Right lobe of liver (tissue), 6 donors: Measurements from ENCODE around the gene FAM131B. TPM values are rescaled to one million over a fixed set of nuclear protein-coding genes. Genes with fewer than 3 reads are reported as not detected.

Experiments
- ATAC-seq, 4 donors: fragments of 200-7000 bp; cut with Tn5 transposase; one replicate each; pipeline ENCODE4 v1.9.1; 2020; ENCODE audit warnings: mild to moderate bottlenecking in 4 of 4, moderate library complexity in 4 of 4
- DNase-seq, 3 donors: peaks; one replicate each; pipeline ENCODE4 v3.0.0-alpha.2; 2020
- H3K27ac ChIP-seq, 3 donors: fragments of 200-600 bp; one replicate each; pipeline ENCODE4 v1.8.0; 2022
- H3K27me3 ChIP-seq, 2 donors: fragments of 200-600 bp; one replicate each; pipeline ENCODE4 v1.8.0; 2022
- H3K36me3 ChIP-seq, 4 donors: fragments of 200-600 bp; sonication (generic) in 1 of 4; one replicate each; pipeline versions ENCODE4 v1.5.1 to v1.8.0; 2017 to 2022; ENCODE audit warnings: control low read depth in 1 of 4
- H3K4me1 ChIP-seq, 4 donors: fragments of 200-600 bp; sonication (generic) in 1 of 4; one replicate each; pipeline versions ENCODE4 v1.5.1 to v1.8.0; 2017 to 2022; ENCODE audit warnings: control low read depth in 1 of 4
- H3K4me3 ChIP-seq, 3 donors: fragments of 200-600 bp; one replicate each; pipeline ENCODE4 v1.8.0; 2022
- H3K9me3 ChIP-seq, 4 donors: fragments of 200-600 bp; sonication (generic) in 1 of 4; one replicate each; pipeline versions ENCODE4 v1.5.1 to v1.8.0; 2017 to 2022; ENCODE audit warnings: control low read depth in 1 of 4
- POLR2A ChIP-seq: fragments of 450-650 bp; IDR thresholded peaks from one replicate; pipeline ENCODE4 v1.6.1; 2017; ENCODE audit warnings: antibody characterized with exemption, mild to moderate bottlenecking
- WGBS: methylation state at CpG from one replicate; pipeline ENCODE4 v1.1.6; 2018; ENCODE audit warnings: low coverage, low lambda C conversion rate; ENCODE audit not compliant: insufficient coverage; ENCODE audit errors: missing lambda C conversion rate; 5-methylcytosine and 5-hydroxymethylcytosine counted together
- intact Hi-C, 2 donors: fragments of 100-400 bp; cut with DNase I; formaldehyde crosslinking; loops; one replicate each; pipeline versions ENCODE4 v1.11.2 to v1.14.1; 2022
- total RNA-seq, 6 experiments: library from RNA; depleted of rRNA in 2 of 6; stranded (reverse); fragments of >200 nt in 2 of 6; fragmentation: NEBNext Ultra II Directional in 3 of 6; extraction: Animal tissue kit (Norgen Biotek cat#: 25700) in 3 of 6; gene quantifications; one replicate each; pipeline versions ENCODE4 v1.1.0 to v1.2.4, GENCODE V29; 2016 to 2023
- TF ChIP-seq, protein P1 (sequence below), 4 donors: fragments of 200-600 bp in 3 of 4; fragments of 450-650 bp in 1 of 4; IDR thresholded peaks; one replicate each; pipeline versions ENCODE4 v1.5.1 to v1.8.0; 2016 to 2022; ENCODE audit warnings: antibody characterized with exemption in 4 of 4, mild to moderate bottlenecking in 2 of 4
- donor health status: DM: no; HTN: yes; CAD: no.
- donor health status: DM: no; HTN: no; CAD: no.
- donor health status: DM: no; HTN: no; CAD: no.
- donor health status: DM: no; HTN: yes; CAD: no.
- donor health status: DM: no; HTN: yes; CAD: no.

Gene FAM131B
- total RNA-seq, 6 experiments from 2014 or later: 0.05 to 0.51 (median 0.14) TPM

DNA sequence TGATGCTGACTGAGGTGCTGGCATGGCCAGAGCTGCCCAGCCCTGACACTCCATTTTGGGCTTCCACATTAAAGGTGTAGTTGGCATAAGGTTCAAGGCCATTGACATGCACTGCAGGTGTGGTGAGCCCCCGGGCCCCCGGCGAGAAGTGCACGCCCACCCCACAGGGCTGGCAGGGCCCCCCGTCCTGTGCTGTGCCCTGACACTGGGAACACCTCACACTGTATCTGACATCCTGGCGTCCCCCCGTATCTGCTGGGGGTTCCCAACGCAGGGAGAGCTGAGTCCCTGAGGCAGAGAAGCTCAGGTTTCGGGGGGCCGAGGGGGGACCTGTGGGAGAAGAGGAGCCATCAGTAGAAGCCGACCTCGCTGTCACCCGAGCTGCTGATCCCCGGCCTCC is 36.1 kb upstream of the FAM131B start:
- no peak for DNase-seq

DNA sequence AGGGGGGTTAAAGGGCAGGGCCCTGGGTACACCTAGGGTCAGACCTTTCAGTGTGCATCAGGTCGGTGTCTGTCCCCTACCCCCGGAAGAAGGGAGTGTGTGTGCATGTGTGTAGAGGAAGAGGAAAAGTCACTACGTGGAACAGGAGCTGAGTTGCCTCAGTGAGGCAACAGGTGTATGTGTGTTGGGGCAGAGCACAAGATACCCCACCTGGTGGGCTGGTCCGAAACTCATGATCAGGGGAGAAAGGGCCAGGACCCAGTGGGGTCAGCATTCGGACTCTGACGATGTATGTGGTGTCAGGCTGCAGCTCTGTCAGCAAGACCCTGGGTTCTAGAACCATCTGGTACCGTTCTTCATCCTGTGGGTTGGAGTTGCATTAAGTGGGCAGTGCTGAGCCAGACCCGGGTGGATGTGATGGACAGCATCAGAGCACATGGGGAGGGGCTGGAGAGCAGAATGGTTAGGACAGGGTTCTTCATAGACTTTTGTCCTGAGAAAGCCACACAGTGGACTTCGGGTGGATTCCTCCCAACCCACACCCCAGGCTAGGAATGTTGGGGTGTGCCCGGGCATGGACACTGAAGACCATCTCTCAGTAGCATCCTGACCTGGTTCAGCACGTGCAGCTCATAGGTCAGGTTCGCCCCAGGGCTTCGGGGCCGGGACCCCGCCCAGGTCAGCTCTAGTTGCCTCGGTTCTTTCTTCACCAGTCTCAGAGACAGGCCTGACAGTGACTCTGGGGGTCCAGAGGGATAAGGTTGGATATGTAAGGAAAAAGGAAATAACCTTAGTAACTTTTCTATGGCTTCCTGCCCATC is 35.4 kb upstream of the FAM131B start:
- Histone ChIP-seq H3K36me3 (no peaks in the 10 kb centered on the region), H3K9me3 (no peaks in the 10 kb centered on the region), H3K27me3 (no peaks in the 10 kb centered on the region), H3K4me3 (no peak overlapping the region), H3K4me1 (peaks cover 0 to 57% (median 28%) of the 10 kb centered on the region in 4 donors), H3K27ac (no peak overlapping the region)
- no peak for TF ChIP-seq POLR2A
- TF ChIP-seq, protein P1, sequence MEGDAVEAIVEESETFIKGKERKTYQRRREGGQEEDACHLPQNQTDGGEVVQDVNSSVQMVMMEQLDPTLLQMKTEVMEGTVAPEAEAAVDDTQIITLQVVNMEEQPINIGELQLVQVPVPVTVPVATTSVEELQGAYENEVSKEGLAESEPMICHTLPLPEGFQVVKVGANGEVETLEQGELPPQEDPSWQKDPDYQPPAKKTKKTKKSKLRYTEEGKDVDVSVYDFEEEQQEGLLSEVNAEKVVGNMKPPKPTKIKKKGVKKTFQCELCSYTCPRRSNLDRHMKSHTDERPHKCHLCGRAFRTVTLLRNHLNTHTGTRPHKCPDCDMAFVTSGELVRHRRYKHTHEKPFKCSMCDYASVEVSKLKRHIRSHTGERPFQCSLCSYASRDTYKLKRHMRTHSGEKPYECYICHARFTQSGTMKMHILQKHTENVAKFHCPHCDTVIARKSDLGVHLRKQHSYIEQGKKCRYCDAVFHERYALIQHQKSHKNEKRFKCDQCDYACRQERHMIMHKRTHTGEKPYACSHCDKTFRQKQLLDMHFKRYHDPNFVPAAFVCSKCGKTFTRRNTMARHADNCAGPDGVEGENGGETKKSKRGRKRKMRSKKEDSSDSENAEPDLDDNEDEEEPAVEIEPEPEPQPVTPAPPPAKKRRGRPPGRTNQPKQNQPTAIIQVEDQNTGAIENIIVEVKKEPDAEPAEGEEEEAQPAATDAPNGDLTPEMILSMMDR (IDR thresholded peaks at IDR 0.05): no peak
- DNase-seq (no peak), ATAC-seq (no peak)
- WGBS: 72% methylated on average over 5 of the region's 16 CpGs
- intact Hi-C loops: no loop called here

More for the DNA sequence above, 36.1 kb upstream of the FAM131B start:
- ATAC-seq: no peak
- no peaks in the 10 kb centered on the region for H3K27me3 ChIP-seq
- H3K4me3 ChIP-seq: no peak overlapping the region
- peaks cover 0 to 54% (median 26%) of the 10 kb centered on the region in 4 donors for H3K4me1 ChIP-seq
- H3K36me3 ChIP-seq: no peaks in the 10 kb centered on the region
- TF ChIP-seq, protein P1 (IDR thresholded peaks at IDR 0.05): no peak
- no peak for TF ChIP-seq POLR2A
- H3K9me3 ChIP-seq: no peaks in the 10 kb centered on the region
- no CpG with 5 or more reads among the region's 14 CpGs for WGBS
- intact Hi-C loops: no loop called here
- no peak overlapping the region for H3K27ac ChIP-seq

DNA sequence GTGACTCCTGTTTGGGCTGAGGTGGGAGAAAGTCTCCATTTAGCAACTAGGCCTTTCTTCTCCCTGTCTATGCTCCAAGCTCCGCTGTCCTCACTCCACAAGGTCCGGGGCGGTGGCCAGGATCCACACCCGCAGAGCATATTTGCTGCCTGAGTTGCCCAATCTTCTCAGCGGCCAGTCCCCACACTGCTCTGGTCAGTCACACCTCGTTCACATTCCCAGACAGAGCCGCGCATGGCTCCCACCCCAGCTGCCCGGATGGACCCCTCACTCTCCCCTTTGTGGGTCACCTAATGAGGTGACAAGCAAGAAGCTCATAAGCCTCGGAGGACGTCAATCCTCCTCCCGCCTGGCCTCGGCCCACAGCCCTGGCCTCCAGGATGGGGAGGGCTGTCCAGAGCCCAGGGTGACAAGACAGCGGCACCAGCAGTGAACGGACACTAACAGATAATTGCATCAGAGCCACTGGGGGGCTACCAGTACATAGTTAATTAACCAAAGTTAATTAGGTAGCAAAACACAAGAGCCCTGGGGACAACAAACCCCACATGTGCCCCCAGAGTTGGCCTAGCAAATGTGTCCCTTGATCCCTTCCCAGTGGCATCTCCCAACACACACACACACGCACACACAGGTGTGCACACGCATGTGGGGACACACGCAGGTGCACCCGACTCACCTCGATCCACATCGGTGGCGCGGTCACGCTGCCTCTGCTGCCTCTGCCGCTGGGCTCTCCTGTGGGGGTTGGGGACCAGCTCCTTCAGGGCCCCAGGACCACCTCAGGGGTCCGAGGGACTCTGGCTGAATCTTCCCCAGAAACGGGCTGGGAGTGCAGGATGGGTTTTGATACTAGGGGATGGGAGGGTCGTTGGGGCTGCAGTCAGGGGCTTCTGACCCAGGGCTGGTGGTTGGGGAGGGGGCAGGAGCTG is 34.4 kb upstream of the FAM131B start:
- H3K27me3 ChIP-seq: no peaks in the 10 kb centered on the region
- 59% methylated on average over 11 of the region's 28 CpGs for WGBS
- DNase-seq (peak; percentile 80 to 90 (median 88)), ATAC-seq (peak; percentile 72 to 78 (median 74))
- intact Hi-C loops: no loop called here
- H3K4me1 ChIP-seq: peaks cover 0 to 57% (median 29%) of the 10 kb centered on the region in 4 donors
- no peaks in the 10 kb centered on the region for H3K36me3 ChIP-seq
- no peak overlapping the region for H3K4me3 ChIP-seq
- no peak for TF ChIP-seq POLR2A
- TF ChIP-seq, protein P1 (IDR thresholded peaks at IDR 0.05): no peak
- peak overlapping the region in 2 of 3 donors; percentile 11 to 65 for H3K27ac ChIP-seq
- no peaks in the 10 kb centered on the region for H3K9me3 ChIP-seq

DNA sequence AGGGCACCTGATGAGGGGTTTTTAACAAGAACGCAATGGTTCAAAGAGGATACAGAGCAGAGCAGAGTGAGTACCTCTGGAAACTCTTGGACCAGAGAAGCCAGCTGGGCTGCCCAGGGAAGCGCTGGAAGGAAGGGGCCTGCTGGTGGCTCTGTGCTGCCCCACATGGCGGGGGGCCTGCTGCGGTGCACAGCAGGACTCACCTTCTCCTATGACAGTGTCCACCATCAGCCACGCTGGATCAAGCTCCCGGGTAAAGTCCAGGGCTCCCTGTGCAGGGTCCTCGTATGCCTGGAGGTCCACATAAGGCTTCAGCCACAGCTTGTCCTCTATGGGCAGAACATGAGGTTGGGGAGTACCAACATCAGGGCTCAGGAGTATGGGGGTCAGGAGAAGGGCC is 33.7 kb upstream of the FAM131B start:
- intact Hi-C loops: no loop called here
- peak in 1 of 4 donors; percentile 2 for ATAC-seq

More for the DNA sequence above, 33.7 kb upstream of the FAM131B start:
- TF ChIP-seq, protein P1 (IDR thresholded peaks at IDR 0.05): no peak
- no peak for TF ChIP-seq POLR2A
- Histone ChIP-seq H3K9me3 (no peaks in the 10 kb centered on the region), H3K27ac (peak overlapping the region in 1 of 3 donors; percentile 65), H3K4me1 (peaks cover 0 to 59% (median 33%) of the 10 kb centered on the region in 4 donors), H3K27me3 (no peaks in the 10 kb centered on the region), H3K4me3 (no peak overlapping the region), H3K36me3 (peaks cover 0 to 3% (median 1%) of the 10 kb centered on the region in 4 donors)
- WGBS: 45% methylated on average over 6 of the region's 7 CpGs
- peak in 1 of 3 donors; percentile 31 for DNase-seq
